GM12892 (cell line): ENCODE measurements around the gene CD96.

Experiments used
- POLR2A ChIP-seq: IDR thresholded peaks from 2 replicates; pipeline ENCODE4 v1.6.1; 2011; ENCODE audit warnings: low read depth, low read length, control low read depth
- POLR2AphosphoS5 ChIP-seq: IDR thresholded peaks from 2 replicates; pipeline ENCODE4 v1.6.1; 2011; ENCODE audit warnings: low read depth, low read length, control low read depth

DNA sequence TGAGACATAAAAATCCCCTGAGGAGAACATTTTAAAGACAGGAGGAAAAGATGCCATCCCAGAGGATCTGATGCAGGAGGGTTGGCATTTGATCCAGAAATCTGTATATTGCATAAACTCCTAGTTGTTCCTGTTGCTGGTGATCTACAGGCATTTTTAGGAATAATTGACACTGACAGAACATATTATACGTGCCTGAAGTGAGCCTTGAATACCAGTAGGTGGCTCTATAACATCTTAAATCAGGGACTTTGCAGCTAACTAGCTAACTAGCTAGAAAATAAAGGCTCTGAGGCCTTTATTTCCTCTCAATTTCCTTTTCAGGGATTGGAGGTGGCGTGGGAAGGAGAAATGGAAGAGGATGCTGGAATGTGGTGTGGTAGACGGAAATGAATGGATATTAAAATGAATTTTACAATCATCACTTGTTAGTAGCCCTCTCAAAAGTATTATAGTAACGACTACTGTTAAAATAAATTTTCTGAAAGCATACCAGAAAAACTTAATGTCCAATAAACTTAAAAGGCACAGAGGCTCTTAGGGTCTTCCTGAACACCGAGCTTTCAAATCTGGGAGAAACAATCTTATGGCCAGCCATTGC lies 127.0 kb downstream of the CD96 start:
- no peak for TF ChIP-seq POLR2A
- TF ChIP-seq POLR2AphosphoS5, result no peak
